ENCODE data around the gene PTPRN2. TPM values are rescaled to one million over a fixed set of nuclear protein-coding genes. Genes with fewer than 3 reads are reported as not detected.

The PTPRN2 gene
- total RNA-seq, 1 donor from 2014 or later = 0.33 TPM

DNA sequence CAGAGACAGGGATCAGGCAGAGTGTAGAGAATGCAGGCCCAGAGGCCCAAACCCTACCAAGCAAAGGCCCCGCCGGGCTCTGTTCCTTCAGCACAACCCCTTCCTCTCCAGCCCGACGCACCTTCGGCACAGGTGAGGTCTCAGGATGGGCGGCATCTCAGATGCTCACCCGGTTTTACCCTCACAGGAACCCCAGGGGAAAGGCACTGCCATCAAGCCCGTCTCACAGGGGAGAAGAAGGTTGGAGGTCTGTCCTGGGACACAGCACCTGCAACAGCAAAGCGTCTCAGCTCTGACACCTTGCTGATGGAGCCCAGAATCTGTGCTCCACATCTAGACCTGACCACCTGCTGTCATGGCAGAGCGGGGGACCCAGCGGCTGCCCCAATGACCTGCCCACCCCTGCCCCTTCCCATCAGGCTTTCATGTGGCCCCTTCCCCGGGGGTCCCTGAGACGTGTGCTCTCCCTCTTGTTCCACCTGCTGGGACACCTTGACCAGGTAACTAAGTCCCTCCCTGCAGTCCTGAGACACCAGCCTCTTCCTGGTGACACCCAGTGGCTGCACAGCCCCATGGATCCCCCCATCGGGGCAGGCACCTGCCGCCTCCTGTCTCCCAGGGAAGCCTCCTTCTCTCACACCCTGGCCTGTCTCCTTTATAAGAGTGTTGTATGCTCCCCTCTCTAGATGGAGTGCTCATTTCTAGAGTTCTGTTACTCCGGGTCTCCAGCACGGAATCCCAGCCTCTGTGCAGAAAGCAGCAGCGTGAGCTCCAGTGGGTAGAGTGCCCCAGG is 935.3 kb downstream of the PTPRN2 start:
- ATAC-seq = no peak
- no peak for DNase-seq (ENCODE audit: low spot score)

- DNase-seq (ENCODE audit: low spot score) (no peak), ATAC-seq (no peak)
Observed at GRCh38 chr7:157651366-157652160, 936.1 kb downstream of the PTPRN2 start.

DNA sequence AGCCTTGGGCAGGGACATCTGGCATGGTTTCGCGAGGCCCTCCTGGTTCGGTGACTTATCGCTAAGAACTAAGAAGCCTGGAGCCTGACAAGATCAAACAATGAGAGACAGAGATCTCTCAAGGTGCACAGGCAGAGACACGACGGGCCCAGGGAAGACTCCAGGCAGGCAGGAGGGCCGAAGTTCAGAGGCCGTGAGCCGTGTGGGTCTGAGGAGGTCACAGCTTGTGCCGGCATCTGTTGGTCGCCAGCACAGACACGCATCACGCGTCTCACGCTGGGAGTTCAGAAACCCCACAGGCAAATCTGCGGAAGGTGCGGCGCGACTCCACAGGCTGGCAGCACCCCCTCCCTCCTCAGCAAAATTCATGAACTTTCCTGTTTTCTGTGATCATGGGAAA is 936.8 kb downstream of the PTPRN2 start:
- DNase-seq (ENCODE audit: low spot score) (no peak), ATAC-seq (no peak)

GRCh38 chr7:157650131-157650631 is 937.4 kb downstream of the PTPRN2 start:
- ATAC-seq (no peak), DNase-seq (ENCODE audit: low spot score) (no peak)

DNA sequence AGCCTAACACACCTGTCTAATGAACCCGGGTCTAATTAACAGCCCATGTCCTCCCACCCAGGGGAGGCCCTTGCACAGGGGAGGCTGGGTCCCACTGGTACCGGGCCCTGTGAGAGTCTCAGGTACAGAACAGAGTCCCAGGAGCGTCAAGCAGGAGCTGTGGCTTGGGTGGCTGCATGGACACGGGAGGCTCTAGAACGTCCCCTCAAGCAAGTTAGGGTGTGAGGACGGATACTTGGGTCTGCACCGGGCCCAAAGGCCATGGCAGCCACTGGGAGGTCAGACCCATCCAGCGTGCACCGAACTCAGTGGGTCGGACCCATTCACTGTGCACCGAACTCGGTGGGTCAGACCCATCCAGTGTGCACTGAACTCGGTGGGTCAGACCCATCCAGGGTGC is 941.1 kb downstream of the PTPRN2 start:
- ATAC-seq = no peak
- no peak for DNase-seq (ENCODE audit: low spot score)

DNA sequence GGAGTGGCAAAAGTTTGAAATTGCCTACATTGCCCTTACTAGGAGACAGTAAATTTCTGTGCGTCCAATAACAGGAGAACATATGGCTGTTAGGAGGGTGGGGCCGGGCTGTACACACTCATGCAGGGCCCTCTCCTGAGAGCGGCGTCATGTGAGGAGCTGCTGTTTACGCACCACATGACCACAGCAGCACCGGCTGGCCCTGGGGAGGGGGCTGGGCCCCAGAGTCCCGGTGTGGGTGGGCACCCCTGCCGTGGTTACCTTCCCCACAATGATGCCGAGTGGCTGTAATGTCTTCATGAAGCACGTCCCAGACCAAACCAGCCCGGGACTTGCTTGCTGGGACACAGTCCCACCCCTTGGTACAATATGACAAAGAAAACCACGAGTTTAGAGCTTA is 942.1 kb downstream of the PTPRN2 start:
- DNase-seq (ENCODE audit: low spot score) = no peak
- ATAC-seq = no peak

GRCh38 chr7:157644946-157645345 is 942.7 kb downstream of the PTPRN2 start:
- DNase-seq (ENCODE audit: low spot score) (no peak), ATAC-seq (no peak)

DNA sequence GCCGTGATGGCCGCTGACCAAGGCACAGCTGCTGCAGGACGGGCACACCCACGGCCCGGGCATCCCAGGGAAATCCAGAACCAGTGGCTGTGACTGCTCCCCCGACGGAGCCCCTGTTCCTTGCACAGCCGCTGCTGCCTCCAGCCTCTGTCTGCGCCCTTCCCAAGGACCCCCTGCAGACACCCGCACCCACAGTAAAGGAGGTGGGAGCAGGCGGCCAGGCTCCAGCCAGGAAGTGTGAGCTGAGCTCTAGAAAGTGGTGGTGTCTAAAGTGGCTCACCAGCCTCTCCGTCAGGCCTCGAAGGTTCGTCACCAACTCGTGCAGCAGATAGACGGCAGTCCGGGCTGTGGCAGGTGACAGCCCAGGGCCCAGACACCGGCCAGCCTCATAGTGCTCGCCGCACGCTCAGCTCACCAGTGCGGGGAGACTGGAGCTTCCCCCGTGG is 944.1 kb downstream of the PTPRN2 start:
- no peak for DNase-seq (ENCODE audit: low spot score)
- ATAC-seq = no peak

DNA sequence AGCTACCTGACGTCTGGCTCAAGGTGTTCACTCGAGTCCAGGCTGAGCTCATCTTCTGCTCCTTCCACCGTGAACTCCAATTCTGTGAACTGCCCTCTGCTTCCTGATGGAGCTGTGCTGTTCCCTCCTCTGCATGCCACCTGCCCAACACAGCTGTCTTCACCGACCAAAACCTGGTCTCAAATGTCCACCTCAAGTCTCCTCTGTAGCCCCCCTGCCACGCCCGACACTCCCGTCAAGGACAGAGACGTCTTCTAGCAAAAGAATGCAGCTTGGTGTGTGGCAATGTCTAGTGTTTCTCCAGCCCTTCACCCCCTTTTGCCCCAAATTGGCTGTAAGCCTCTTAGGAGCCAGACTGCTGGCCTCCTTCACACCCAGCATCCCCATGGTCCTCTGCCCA is 945.8 kb downstream of the PTPRN2 start:
- ATAC-seq (no peak), DNase-seq (ENCODE audit: low spot score) (no peak)

DNA sequence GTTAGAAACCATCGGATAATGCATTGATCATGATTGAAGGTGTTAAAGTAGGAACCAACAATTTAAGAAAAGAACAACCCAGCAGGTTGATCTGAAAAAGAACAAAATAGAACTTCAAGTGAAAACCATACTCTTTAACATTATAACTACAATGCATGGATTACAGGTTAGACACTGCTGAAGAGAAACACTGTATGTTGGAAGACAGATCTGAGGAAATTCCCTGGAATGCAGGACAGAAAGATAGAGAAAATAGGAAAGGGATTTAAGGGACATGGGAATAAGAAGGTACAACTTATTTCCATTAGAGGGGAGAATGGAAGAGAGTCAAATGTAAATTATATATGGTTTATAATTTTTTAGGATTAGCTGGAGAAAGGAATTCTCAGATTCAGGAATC is 947.5 kb downstream of the PTPRN2 start:
- no peak for DNase-seq (ENCODE audit: low spot score)

GRCh38 chr7:157638563-157638962 is 949.1 kb downstream of the PTPRN2 start:
- no peak for DNase-seq (ENCODE audit: low spot score)
- no peak for ATAC-seq

More for the DNA sequence above, 947.5 kb downstream of the PTPRN2 start:
- ATAC-seq = no peak

DNA sequence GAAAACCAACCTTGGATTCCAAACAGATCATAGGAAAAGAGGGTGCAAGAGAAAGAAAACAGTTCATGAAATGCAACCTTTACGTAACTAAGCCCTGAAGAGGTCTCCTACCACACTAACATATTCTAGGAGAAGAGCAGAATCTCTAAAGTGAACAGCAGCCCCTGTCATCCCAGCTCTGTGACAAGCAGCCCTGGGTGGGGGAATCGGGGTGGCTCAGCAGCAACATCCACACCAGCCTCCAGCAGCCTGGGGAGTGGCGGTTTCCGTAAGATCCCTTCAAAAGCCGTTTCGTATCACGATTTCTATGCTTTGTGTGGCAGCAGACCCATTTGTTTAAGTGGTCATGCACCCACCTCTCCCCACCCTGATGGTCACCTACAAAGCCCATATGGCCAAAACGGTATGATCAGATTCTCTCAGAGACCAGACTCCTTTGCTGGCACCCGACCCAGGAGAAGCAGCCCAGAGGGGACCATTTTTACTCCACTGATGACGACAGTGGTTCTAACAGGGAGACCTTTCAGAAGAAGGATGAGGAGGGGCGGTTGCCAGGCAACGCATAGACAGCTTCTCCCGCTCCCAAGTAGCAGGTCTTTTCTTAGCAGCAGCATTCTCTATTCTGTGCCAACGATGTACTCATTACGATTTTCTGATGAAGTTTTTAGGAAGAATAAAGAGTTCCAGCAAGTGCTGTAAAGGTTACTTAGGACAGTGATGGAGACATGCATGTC is 950.2 kb downstream of the PTPRN2 start:
- ATAC-seq (no peak), DNase-seq (ENCODE audit: low spot score) (no peak)

- DNase-seq (ENCODE audit: low spot score) = no peak
- ATAC-seq = no peak
Observed at GRCh38 chr7:157635669-157636068, 952.0 kb downstream of the PTPRN2 start.

- no peak for ATAC-seq
- no peak for DNase-seq (ENCODE audit: low spot score)
Observed at GRCh38 chr7:157635148-157635500, 952.5 kb downstream of the PTPRN2 start.

DNA sequence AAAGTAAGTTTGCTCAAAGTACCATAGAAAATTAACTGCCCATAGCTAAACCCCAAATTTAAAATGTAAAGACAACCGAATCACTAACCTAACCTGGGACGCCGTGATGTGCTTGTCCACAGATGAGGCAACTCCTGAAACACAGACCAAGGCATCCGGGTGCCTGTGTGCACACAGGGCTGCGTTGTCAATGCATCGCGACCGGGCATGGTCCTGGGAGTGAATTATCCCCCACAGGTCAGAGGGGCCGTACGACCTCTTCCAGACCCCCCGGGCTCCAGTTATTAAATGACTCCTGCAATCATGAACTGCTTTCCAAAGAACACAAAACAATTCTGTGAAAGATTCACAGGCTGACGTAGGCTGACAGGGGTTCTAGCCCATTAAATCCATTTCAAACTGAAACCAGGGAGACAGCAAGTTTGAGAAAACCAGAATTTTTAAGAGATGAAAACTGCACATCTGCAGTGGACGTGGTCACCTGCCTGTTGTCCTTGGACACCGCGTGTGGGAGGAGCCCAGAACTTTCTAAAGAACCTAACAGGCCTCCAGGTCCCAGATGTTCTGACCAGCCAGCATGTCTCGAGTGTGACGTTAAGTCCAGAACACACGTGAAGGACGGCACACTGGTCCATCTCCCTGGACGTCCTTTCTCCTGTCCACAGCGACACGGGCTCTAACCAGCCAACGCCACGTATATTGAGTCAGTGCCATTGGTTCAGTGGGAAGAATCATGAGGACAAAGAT is 953.0 kb downstream of the PTPRN2 start:
- ATAC-seq (no peak), DNase-seq (ENCODE audit: low spot score) (no peak)

- DNase-seq (ENCODE audit: low spot score) (no peak), ATAC-seq (no peak)
Observed at GRCh38 chr7:157633465-157634185, 954.0 kb downstream of the PTPRN2 start.

- no peak for DNase-seq (ENCODE audit: low spot score)
- no peak for ATAC-seq
Observed at GRCh38 chr7:157630301-157630853, 957.2 kb downstream of the PTPRN2 start.

DNA sequence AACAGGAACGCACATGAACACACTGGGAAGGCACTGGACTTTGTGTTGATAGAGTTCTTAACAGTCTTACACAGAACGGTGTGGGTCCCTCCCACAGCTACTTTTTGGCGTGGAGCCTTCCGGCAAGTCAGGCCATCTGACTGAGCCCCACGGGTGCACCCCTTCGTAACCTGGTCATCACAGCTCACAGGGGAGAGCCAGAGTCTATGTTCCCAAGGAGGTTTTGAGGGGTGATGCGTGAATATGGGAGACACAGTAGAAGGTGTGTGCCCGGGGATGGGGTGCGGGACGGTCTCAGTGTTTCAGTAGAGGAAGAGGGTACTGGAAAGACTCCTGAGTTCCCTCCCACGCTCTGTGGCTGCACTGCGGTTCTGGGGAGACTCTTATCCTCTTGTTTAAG is 959.2 kb downstream of the PTPRN2 start:
- ATAC-seq (no peak), DNase-seq (ENCODE audit: low spot score) (no peak)

DNA sequence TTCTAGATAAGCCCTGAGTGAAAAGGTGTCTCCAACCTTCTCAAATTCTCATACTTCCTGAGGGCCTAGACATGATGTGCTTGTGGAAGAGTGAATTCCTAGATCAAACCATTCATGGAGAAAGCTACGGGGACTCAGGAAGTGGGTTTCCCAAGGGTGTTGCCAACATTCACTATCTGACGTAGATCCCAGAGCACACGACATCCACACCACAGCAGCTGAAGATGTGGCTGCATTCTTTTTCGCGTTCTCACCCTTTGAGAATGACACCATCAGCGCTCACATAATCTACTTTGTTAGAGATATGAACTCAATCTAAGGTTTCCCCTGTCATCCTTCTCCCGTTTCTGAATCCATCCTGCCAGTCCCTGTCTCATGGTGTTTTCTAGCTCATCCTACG is 960.0 kb downstream of the PTPRN2 start:
- no peak for ATAC-seq
- no peak for DNase-seq (ENCODE audit: low spot score)

- DNase-seq (ENCODE audit: low spot score) (no peak), ATAC-seq (no peak)
Observed at GRCh38 chr7:157627033-157627432, 960.6 kb downstream of the PTPRN2 start.
